BE2C (cell line): Measurements from ENCODE around the gene MAPK13.

Experiments
- DNase-seq: peaks from one replicate; pipeline ENCODE4 v3.0.0-alpha.2; 2020
- H3K27me3 ChIP-seq: fragments of 250-450 bp; sonication (Bioruptor Pico); 2 replicates; pipeline ENCODE4 v1.5.1; 2020; ENCODE audit warnings: mild to moderate bottlenecking
- H3K36me3 ChIP-seq: fragments of 250-450 bp; sonication (Bioruptor Pico); 2 replicates; pipeline ENCODE4 v1.5.1; 2020; ENCODE audit warnings: mild to moderate bottlenecking
- H3K4me1 ChIP-seq: fragments of 250-450 bp; sonication (Bioruptor Pico); 2 replicates; pipeline ENCODE4 v1.5.1; 2020
- H3K4me3 ChIP-seq: 2 replicates; pipeline ENCODE4 v1.5.1; 2011; ENCODE audit warnings: low read depth, low read length
- H3K9me3 ChIP-seq: fragments of 250-450 bp; sonication (Bioruptor Pico); 2 replicates; pipeline ENCODE4 v1.5.1; 2020
- CTCF ChIP-seq: IDR thresholded peaks from 2 replicates; pipeline ENCODE4 v1.5.1; 2012; ENCODE audit warnings: mild to moderate bottlenecking, low read depth, low read length

Gene MAPK13

GRCh38 chr6:36116943-36117342, 13.4 kb upstream of the MAPK13 start:
- peaks cover 2% of the 10 kb centered on the region; the same call in 1 of the 2 replicates for H3K36me3 ChIP-seq
- no peak for TF ChIP-seq CTCF
- no peak for DNase-seq
- no peaks in the 10 kb centered on the region; the same call in none of the 2 replicates for H3K4me1 ChIP-seq
- no peak overlapping the region for H3K4me3 ChIP-seq
- no peaks in the 10 kb centered on the region for H3K9me3 ChIP-seq
- no peaks in the 10 kb centered on the region for H3K27me3 ChIP-seq

- Histone ChIP-seq H3K4me3 (no peak overlapping the region), H3K36me3 (peaks cover 2% of the 10 kb centered on the region; the same call in 1 of the 2 replicates), H3K9me3 (no peaks in the 10 kb centered on the region), H3K27me3 (no peaks in the 10 kb centered on the region), H3K4me1 (no peaks in the 10 kb centered on the region; the same call in none of the 2 replicates)
- TF ChIP-seq CTCF, result no peak
- DNase-seq, result no peak
Observed at GRCh38 chr6:36117658-36118549, 12.4 kb upstream of the MAPK13 start.

GRCh38 chr6:36118550-36119107, 11.7 kb upstream of the MAPK13 start:
- H3K36me3 ChIP-seq, result peaks cover 2% of the 10 kb centered on the region; the same call in 1 of the 2 replicates
- no peaks in the 10 kb centered on the region for H3K27me3 ChIP-seq
- peaks cover 3% of the 10 kb centered on the region for H3K4me1 ChIP-seq
- no peaks in the 10 kb centered on the region for H3K9me3 ChIP-seq
- DNase-seq, result no peak
- TF ChIP-seq CTCF, result no peak
- H3K4me3 ChIP-seq, result no peak overlapping the region

- DNase-seq, result no peak
- no peak for TF ChIP-seq CTCF
- Histone ChIP-seq H3K4me1 (peaks cover 4% of the 10 kb centered on the region), H3K27me3 (no peaks in the 10 kb centered on the region), H3K4me3 (no peak overlapping the region), H3K9me3 (no peaks in the 10 kb centered on the region), H3K36me3 (peaks cover 2% of the 10 kb centered on the region; the same call in 1 of the 2 replicates)
Observed at GRCh38 chr6:36119209-36119608, 11.1 kb upstream of the MAPK13 start.

GRCh38 chr6:36120018-36120417, 10.3 kb upstream of the MAPK13 start:
- Histone ChIP-seq H3K36me3 (no peaks in the 10 kb centered on the region), H3K4me1 (peaks cover 4% of the 10 kb centered on the region), H3K27me3 (no peaks in the 10 kb centered on the region), H3K4me3 (no peak overlapping the region), H3K9me3 (no peaks in the 10 kb centered on the region)
- no peak for DNase-seq
- TF ChIP-seq CTCF, result no peak

- no peaks in the 10 kb centered on the region for H3K27me3 ChIP-seq
- no peak for TF ChIP-seq CTCF
- H3K9me3 ChIP-seq, result no peaks in the 10 kb centered on the region
- no peaks in the 10 kb centered on the region for H3K36me3 ChIP-seq
- DNase-seq, result no peak
- H3K4me1 ChIP-seq, result peaks cover 4% of the 10 kb centered on the region
- H3K4me3 ChIP-seq, result no peak overlapping the region
Observed at GRCh38 chr6:36120539-36120938, 9.8 kb upstream of the MAPK13 start.
